Measurements from ENCODE around the gene NEK5.

The NEK5 gene

DNA sequence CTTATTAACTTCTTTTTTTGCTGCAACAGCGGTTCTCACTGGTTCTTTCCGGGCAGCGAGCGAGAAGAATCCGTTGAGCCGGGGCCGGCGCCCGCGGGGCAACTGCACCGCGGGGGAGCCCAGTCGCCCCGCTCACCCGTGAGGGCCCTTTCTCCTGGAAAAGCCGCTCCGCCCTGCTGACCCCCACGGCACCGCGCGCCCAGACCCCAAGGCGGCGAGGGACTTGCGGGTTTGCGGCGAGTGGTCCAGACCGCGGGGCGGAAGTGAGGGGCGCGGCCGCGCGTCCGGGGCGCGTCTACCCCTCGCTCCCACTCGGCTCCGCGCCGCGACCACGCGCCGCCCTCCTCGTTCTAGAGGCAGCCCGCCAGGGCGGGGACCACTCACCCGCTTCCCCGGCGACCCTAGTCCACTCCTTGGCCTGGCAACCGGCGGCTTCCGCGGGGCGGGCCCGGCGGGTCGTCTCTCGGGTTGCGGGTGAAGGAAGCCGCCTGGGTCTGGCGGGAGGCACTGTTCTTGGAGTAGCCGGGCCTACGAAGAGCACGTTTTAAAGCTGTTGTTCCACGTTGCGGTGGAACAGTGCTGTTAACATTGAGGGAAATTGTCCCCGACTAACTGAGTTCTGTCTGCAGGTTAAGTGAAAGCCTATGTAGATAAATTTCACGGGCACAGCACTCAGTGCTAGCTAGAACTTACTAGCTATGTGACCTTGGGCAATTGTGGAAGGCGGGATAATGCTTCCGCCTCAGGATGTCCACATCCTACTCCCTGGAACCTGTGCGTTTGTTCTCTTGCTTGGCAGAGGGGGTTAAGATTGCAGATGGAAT, 30.5 kb upstream of the NEK5 start, which contains the start of gene NEK3:
Gene NEK3, minus strand, starts transcription at position 439 of the 824 bp plus-strand sequence. CDS start 3,406 bp downstream, outside the sequence.
- no peak for DNase-seq (ENCODE audit: low read depth)
- peak within 1 kb of the TSS; percentile 75 for H3K4me3 ChIP-seq (ENCODE audit: control insufficient read depth, low read depth, low read length)
- TF ChIP-seq, protein P1, sequence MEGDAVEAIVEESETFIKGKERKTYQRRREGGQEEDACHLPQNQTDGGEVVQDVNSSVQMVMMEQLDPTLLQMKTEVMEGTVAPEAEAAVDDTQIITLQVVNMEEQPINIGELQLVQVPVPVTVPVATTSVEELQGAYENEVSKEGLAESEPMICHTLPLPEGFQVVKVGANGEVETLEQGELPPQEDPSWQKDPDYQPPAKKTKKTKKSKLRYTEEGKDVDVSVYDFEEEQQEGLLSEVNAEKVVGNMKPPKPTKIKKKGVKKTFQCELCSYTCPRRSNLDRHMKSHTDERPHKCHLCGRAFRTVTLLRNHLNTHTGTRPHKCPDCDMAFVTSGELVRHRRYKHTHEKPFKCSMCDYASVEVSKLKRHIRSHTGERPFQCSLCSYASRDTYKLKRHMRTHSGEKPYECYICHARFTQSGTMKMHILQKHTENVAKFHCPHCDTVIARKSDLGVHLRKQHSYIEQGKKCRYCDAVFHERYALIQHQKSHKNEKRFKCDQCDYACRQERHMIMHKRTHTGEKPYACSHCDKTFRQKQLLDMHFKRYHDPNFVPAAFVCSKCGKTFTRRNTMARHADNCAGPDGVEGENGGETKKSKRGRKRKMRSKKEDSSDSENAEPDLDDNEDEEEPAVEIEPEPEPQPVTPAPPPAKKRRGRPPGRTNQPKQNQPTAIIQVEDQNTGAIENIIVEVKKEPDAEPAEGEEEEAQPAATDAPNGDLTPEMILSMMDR (IDR thresholded peaks at IDR 0.05; ENCODE audit: control insufficient read depth, insufficient read depth, low read depth, low read length, missing control alignments), result no peak

DNA sequence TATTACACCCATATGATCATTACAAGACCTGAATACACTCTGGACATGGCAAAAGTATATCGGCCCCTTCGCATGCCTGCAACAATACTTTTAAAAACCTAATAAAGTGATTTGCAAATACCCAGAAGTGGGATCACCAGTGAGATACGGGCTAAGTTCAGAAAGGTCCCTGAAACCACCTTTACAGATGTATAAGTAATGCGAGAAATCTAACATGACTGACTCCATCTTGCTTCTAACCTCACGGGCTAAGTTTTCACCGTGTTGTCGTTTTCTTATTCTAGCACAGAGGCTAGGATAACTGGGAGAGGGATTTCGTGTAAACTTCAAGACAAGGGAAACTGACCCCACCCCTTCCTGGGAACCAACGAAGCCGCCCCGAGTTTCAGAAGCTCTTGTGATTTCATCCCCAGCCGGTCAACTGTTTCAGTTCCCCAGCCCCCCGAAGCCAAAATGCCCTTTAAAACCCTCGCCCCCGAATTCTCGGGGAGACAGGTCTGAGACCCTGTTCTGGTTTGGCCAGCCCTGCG, 29.8 kb upstream of the NEK5 start:
- TF ChIP-seq, protein P1 (IDR thresholded peaks at IDR 0.05; ENCODE audit: control insufficient read depth, insufficient read depth, low read depth, low read length, missing control alignments), result no peak
- peak overlapping the region; percentile 75 for H3K4me3 ChIP-seq (ENCODE audit: control insufficient read depth, low read depth, low read length)
- no peak for DNase-seq (ENCODE audit: low read depth)

DNA sequence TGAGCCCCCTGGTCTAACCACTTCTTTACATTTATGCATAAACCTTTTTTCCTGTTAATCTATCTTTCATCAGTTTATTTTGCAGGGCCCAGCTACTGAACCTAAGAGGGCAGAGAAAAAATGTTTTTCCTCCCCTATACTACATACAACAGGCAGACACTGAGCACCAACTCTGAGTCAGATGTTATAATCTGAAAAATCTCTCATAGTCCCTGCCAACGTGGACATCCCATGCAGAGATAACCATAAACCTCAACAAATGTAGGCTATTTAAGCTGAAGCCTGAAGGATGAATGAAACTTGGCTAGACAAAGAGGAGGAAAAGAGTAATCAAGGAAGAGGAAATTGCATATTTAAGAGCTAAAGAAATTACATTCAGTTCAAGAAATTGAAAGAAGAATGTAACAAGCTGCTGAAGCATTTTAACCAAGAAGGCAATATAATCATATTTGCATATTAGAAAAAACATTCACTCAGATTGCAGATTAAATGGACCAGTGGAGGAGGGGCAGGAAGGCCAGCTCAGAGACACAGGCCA, 27.9 kb upstream of the NEK5 start:
- DNase-seq (ENCODE audit: low read depth), result no peak
- TF ChIP-seq, protein P1 (IDR thresholded peaks at IDR 0.05; ENCODE audit: control insufficient read depth, insufficient read depth, low read depth, low read length, missing control alignments), result no peak
- H3K4me3 ChIP-seq (ENCODE audit: control insufficient read depth, low read depth, low read length), result no peak overlapping the region

DNA sequence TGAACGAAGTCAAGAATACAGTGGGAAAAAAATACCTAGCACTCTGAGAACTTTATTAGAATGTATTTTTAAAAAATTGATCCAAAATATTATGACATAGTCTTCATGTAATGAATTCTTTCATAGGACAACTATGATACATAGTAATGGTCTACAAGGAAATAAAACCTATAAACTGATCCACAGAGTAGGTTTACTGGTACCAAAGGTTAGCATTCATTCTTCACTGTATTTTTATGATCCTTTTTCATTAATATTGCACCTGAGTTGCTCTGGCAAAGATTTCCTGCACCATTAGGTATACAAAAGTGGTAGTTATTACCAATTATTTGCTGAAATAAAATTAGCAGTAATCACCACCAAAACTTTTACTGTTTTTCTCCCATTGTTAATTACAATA, 26.3 kb upstream of the NEK5 start:
- TF ChIP-seq, protein P1 (IDR thresholded peaks at IDR 0.05; ENCODE audit: control insufficient read depth, insufficient read depth, low read depth, low read length, missing control alignments), result no peak
- H3K4me3 ChIP-seq (ENCODE audit: control insufficient read depth, low read depth, low read length), result no peak overlapping the region
- no peak for DNase-seq (ENCODE audit: low read depth)

- no peak overlapping the region for H3K4me3 ChIP-seq (ENCODE audit: control insufficient read depth, low read depth, low read length)
- TF ChIP-seq, protein P1 (IDR thresholded peaks at IDR 0.05; ENCODE audit: control insufficient read depth, insufficient read depth, low read depth, low read length, missing control alignments), result no peak
- no peak for DNase-seq (ENCODE audit: low read depth)
Measured at GRCh38 chr13:52147225-52147624, 18.4 kb upstream of the NEK5 start.

- no peak for DNase-seq (ENCODE audit: low read depth)
- TF ChIP-seq, protein P1 (IDR thresholded peaks at IDR 0.05; ENCODE audit: control insufficient read depth, insufficient read depth, low read depth, low read length, missing control alignments), result peak; percentile 5
- H3K4me3 ChIP-seq (ENCODE audit: control insufficient read depth, low read depth, low read length), result no peak overlapping the region
Measured at GRCh38 chr13:52141299-52141698, 12.4 kb upstream of the NEK5 start.
